ENCODE results near the gene CA10. TPM values are rescaled to one million over a fixed set of nuclear protein-coding genes. Genes with fewer than 3 reads are reported as not detected.

The CA10 gene
- total RNA-seq, 3 donors from 2014 or later = 0.46 to 1.2 (median 0.64) TPM

DNA sequence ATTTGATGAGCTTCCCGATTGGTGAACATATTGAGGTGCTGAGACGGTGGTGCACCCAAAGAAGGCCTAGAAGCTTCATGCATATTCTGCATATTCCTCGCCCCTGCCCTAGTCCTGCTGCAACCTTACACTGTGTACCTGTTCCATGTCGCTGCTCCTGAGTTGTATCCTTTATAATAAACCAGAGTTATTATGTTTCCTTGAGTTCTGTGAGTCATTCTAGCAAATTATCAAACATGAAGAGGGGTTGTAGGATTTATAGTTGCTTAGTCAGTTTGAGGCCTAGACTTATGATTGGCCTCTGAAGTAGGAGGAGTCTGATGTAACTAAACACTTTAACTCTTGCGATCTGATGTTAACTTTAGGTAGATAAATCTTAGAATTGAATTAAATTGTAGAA is 436.8 kb downstream of the CA10 start:
- Histone ChIP-seq H3K4me1 (ENCODE audit: low read depth) (no peaks in the 10 kb centered on the region), H3K36me3 (ENCODE audit: low read depth) (no peaks in the 10 kb centered on the region), H3K4me3 (no peak overlapping the region), H3K9me3 (no peaks in the 10 kb centered on the region)
- TF ChIP-seq, protein P1, sequence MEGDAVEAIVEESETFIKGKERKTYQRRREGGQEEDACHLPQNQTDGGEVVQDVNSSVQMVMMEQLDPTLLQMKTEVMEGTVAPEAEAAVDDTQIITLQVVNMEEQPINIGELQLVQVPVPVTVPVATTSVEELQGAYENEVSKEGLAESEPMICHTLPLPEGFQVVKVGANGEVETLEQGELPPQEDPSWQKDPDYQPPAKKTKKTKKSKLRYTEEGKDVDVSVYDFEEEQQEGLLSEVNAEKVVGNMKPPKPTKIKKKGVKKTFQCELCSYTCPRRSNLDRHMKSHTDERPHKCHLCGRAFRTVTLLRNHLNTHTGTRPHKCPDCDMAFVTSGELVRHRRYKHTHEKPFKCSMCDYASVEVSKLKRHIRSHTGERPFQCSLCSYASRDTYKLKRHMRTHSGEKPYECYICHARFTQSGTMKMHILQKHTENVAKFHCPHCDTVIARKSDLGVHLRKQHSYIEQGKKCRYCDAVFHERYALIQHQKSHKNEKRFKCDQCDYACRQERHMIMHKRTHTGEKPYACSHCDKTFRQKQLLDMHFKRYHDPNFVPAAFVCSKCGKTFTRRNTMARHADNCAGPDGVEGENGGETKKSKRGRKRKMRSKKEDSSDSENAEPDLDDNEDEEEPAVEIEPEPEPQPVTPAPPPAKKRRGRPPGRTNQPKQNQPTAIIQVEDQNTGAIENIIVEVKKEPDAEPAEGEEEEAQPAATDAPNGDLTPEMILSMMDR (IDR thresholded peaks at IDR 0.05) = no peak
- DNase-seq (no peak), ATAC-seq (no peak)
- intact Hi-C loops (cut with DNase I, micrococcal nuclease) = no loop called here

DNA sequence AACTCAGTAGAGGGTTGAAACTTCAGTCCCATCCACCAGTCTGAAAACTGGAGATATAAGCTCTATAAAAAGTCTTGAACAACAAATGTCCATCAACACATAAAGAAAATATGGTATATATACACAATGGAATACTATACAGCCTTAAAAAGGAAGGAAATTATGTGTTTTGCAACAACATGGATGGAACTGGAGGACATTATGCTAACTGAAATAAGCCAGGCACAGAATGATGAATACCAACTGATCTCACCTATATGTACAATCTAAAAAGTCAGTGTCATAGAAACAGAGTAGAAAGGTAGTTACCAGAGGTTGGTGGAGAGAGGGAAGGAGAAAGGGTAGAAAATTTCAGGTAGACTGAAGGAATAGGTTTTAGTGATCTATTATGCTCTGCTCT is 438.1 kb downstream of the CA10 start:
- intact Hi-C loops (cut with DNase I, micrococcal nuclease) = no loop called here
- ATAC-seq (no peak), DNase-seq (no peak)
- TF ChIP-seq, protein P1 (IDR thresholded peaks at IDR 0.05) = no peak
- Histone ChIP-seq H3K9me3 (no peaks in the 10 kb centered on the region), H3K4me1 (ENCODE audit: low read depth) (no peaks in the 10 kb centered on the region), H3K36me3 (ENCODE audit: low read depth) (no peaks in the 10 kb centered on the region), H3K4me3 (no peak overlapping the region)

DNA sequence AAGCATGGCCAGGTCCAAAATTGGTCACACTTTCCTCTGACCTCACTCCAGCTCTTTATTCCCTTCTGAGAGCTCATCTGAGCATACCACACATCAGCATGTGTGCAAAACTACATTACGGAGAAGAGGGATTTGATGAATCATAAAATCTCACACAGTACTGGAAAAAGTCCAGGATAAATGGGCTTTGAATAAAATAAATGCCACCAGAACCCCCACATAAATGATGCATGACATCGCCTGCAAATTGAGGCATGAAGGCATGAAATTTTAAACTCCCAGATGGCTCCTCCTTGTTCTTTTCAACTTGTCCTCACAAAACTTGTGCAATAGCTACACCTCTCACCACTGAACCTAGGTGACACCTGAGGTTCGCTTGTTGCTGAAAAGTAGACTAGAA is 439.5 kb downstream of the CA10 start:
- DNase-seq = no peak
- H3K9me3 ChIP-seq = no peaks in the 10 kb centered on the region
- ATAC-seq = no peak
- TF ChIP-seq, protein P1 (IDR thresholded peaks at IDR 0.05) = no peak
- no peak overlapping the region for H3K4me3 ChIP-seq
- no peaks in the 10 kb centered on the region for H3K36me3 ChIP-seq (ENCODE audit: low read depth)
- intact Hi-C loops (cut with DNase I, micrococcal nuclease) = no loop called here
- no peaks in the 10 kb centered on the region for H3K4me1 ChIP-seq (ENCODE audit: low read depth)

DNA sequence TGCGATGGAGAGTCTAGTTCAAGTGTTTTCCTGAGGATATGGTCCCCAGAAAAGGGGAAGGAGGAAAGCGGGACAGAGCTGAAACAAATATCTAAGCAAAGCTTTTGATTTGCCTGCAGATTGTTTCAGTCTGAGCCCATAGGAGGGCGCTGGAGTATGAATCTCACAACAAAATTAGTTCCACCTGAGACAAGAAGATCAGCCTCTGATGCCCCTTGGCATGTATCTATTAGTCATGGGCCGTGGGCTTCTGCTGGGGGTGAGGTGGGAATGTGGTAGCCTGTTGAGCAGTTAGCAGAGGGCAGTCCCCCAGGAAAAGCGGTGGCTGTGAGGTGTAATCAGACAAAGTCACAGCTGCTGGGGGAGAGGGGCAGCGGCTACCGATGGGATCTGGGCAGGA is 446.9 kb downstream of the CA10 start:
- no peaks in the 10 kb centered on the region for H3K36me3 ChIP-seq (ENCODE audit: low read depth)
- no peaks in the 10 kb centered on the region for H3K4me1 ChIP-seq (ENCODE audit: low read depth)
- DNase-seq (no peak), ATAC-seq (no peak)
- H3K4me3 ChIP-seq = no peak overlapping the region
- no peaks in the 10 kb centered on the region for H3K9me3 ChIP-seq
- TF ChIP-seq, protein P1 (IDR thresholded peaks at IDR 0.05) = no peak
- intact Hi-C loops (cut with DNase I, micrococcal nuclease) = no loop called here

DNA sequence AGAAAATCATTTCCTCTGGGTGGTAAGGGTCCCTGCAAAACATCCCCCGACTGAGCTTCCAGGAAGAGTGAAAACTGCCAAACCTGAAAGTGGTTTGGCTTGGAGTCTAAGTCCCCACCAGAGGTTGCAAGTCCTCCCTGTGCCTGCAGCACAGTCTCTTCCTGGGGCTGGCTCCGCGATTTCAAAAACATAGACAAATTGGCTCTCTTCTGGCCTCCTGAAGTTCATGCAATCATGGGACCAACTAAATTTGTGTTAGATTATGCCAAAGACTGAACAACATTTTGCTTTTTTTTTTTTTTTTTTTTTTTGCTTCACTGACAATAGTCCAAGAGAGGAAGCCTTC is 447.9 kb downstream of the CA10 start:
- no peak for DNase-seq
- Histone ChIP-seq H3K36me3 (ENCODE audit: low read depth) (no peaks in the 10 kb centered on the region), H3K4me1 (ENCODE audit: low read depth) (no peaks in the 10 kb centered on the region), H3K4me3 (no peak overlapping the region), H3K9me3 (no peaks in the 10 kb centered on the region)
- intact Hi-C loops (cut with DNase I, micrococcal nuclease) = no loop called here
- TF ChIP-seq, protein P1 (IDR thresholded peaks at IDR 0.05) = no peak
- ATAC-seq = no peak
